ENCODE results near the gene CCL25. TPM values are rescaled to one million over a fixed set of nuclear protein-coding genes. Genes with fewer than 3 reads are reported as not detected.

Gene CCL25
- total RNA-seq, 1 donor from 2014 or later, result not detected

GRCh38 chr19:8090950-8091349 lies 38.4 kb downstream of the CCL25 start:
- peaks cover 20% of the 10 kb centered on the region for H3K36me3 ChIP-seq

DNA sequence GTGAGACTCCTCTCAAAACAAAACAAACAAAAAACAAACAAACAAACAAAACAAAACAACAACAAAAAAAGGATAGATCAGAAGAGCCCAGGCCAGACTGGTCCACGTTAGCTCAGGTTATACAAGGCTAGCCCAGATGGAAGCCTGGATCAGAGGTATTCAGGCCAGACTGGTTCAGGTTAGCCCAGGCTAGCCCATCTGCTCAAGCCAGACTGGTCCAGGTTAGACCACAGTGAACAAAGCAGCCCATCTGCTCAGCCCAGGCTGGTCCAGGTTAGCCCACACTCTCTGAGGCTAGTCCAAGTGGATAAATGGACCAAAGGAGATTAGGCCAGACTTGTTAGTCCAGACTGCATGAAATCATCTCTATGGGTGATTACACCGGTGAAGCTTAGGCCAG lies 41.2 kb downstream of the CCL25 start:
- no peak overlapping the region for H3K27ac ChIP-seq
- H3K36me3 Mint-ChIP-seq, result peaks cover 45% of the 10 kb centered on the region
- H3K4me2 ChIP-seq, result no peak overlapping the region
- no peaks in the 10 kb centered on the region for H3K27me3 ChIP-seq
- no peak overlapping the region for H3K9ac ChIP-seq
- peaks cover 2% of the 10 kb centered on the region for H3K27me3 Mint-ChIP-seq (ENCODE audit: insufficient read depth, low read depth)
- no peaks in the 10 kb centered on the region for H3K4me1 Mint-ChIP-seq
- peaks cover 14% of the 10 kb centered on the region for H3K9me3 ChIP-seq (ENCODE audit: low read depth)
- peaks cover 27% of the 10 kb centered on the region for H3K9me3 Mint-ChIP-seq
- no peak overlapping the region for H3K4me3 Mint-ChIP-seq
- no peak overlapping the region for H2AFZ ChIP-seq (replicated peaks)
- no peaks in the 10 kb centered on the region for H3K79me2 ChIP-seq (ENCODE audit: low read depth)
- H3K27ac Mint-ChIP-seq, result no peak overlapping the region
- no peak overlapping the region for H3K4me3 ChIP-seq
- DNase-seq (ENCODE audit: low spot score), result no peak
- no peak for TF ChIP-seq CTCF (IDR thresholded peaks at IDR 0.05)
- no peak for TF ChIP-seq EZH2 (IDR thresholded peaks at IDR 0.05)
- TF ChIP-seq EZH2phosphoT487 (IDR thresholded peaks at IDR 0.05), result no peak
- no peaks in the 10 kb centered on the region for H4K20me1 ChIP-seq (ENCODE audit: low read depth)
- peaks cover 9% of the 10 kb centered on the region for H3F3A ChIP-seq (ENCODE audit: low read depth)
- H3K4me1 ChIP-seq, result no peaks in the 10 kb centered on the region
- peaks cover 25% of the 10 kb centered on the region for H3K36me3 ChIP-seq

More at GRCh38 chr19:8090950-8091349, 38.4 kb downstream of the CCL25 start:
- Mint-ChIP-seq H3K27ac (no peak overlapping the region), H3K4me1 (peaks cover 2% of the 10 kb centered on the region), H3K27me3 (ENCODE audit: insufficient read depth, low read depth) (peaks cover 4% of the 10 kb centered on the region), H3K36me3 (peaks cover 25% of the 10 kb centered on the region), H3K4me3 (no peak overlapping the region), H3K9me3 (peaks cover 17% of the 10 kb centered on the region)
- peaks cover 11% of the 10 kb centered on the region for H3F3A ChIP-seq (ENCODE audit: low read depth)
- no peaks in the 10 kb centered on the region for H3K79me2 ChIP-seq (ENCODE audit: low read depth)
- H4K20me1 ChIP-seq (ENCODE audit: low read depth), result no peaks in the 10 kb centered on the region
- H3K4me1 ChIP-seq, result peaks cover 2% of the 10 kb centered on the region
- H3K4me2 ChIP-seq, result no peak overlapping the region
- no peak overlapping the region for H3K27ac ChIP-seq
- H3K27me3 ChIP-seq, result no peaks in the 10 kb centered on the region
- H3K4me3 ChIP-seq, result no peak overlapping the region
- H3K9me3 ChIP-seq (ENCODE audit: low read depth), result peaks cover 8% of the 10 kb centered on the region
- no peak overlapping the region for H2AFZ ChIP-seq (replicated peaks)
- TF ChIP-seq EZH2 (IDR thresholded peaks at IDR 0.05) (no peak), EZH2phosphoT487 (IDR thresholded peaks at IDR 0.05) (no peak), CTCF (IDR thresholded peaks at IDR 0.05) (no peak)
- H3K9ac ChIP-seq, result no peak overlapping the region
- no peak for DNase-seq (ENCODE audit: low spot score)

DNA sequence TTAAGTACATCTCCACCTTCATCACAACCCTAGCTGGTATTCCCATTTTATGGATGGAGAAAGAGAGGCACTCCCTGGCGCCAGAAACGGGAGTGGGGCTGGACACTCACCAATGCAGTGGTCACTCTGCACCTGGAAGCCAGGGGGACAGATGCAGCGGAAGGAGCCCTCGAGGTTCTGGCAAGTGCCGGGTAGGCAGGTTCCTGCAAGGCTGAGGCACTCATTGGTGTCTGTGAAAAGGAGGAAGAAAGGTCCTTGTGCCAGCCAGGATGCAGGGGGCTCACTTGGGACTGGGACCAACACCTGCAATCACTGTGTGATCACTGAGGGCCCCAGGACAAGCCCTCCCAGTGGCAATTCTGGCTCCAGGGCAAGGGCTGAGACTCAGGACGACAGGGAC lies 41.8 kb downstream of the CCL25 start:
- Histone ChIP-seq H3K9ac (no peak overlapping the region), H4K20me1 (ENCODE audit: low read depth) (no peaks in the 10 kb centered on the region), H3F3A (ENCODE audit: low read depth) (peaks cover 3% of the 10 kb centered on the region), H3K4me3 (no peak overlapping the region), H3K4me1 (no peaks in the 10 kb centered on the region), H3K9me3 (ENCODE audit: low read depth) (peaks cover 14% of the 10 kb centered on the region), H3K27me3 (no peaks in the 10 kb centered on the region), H3K36me3 (peaks cover 22% of the 10 kb centered on the region), H3K4me2 (no peak overlapping the region), H3K79me2 (ENCODE audit: low read depth) (no peaks in the 10 kb centered on the region), H3K27ac (no peak overlapping the region), H2AFZ (replicated peaks) (no peak overlapping the region)
- Mint-ChIP-seq H3K36me3 (peaks cover 48% of the 10 kb centered on the region), H3K4me1 (no peaks in the 10 kb centered on the region), H3K27ac (no peak overlapping the region), H3K27me3 (ENCODE audit: insufficient read depth, low read depth) (peaks cover 2% of the 10 kb centered on the region), H3K9me3 (peaks cover 27% of the 10 kb centered on the region), H3K4me3 (no peak overlapping the region)
- DNase-seq (ENCODE audit: low spot score), result no peak
- TF ChIP-seq EZH2 (IDR thresholded peaks at IDR 0.05) (no peak), EZH2phosphoT487 (IDR thresholded peaks at IDR 0.05) (no peak), CTCF (IDR thresholded peaks at IDR 0.05) (no peak)
